Heart left ventricle (tissue), 16 donors: ENCODE results near the gene APOD. TPM values are rescaled to one million over a fixed set of nuclear protein-coding genes. Genes with fewer than 3 reads are reported as not detected.

Source experiments
- ATAC-seq, 4 donors: fragments of 200-7000 bp; cut with Tn5 transposase; one replicate each; pipeline ENCODE4 v1.9.1; 2020 to 2022; ENCODE audit warnings: moderate library complexity in 4 of 4, mild to moderate bottlenecking in 3 of 4, moderate number of reproducible peaks in 1 of 4
- DNase-seq, 5 donors: peaks; one replicate each; pipeline ENCODE4 v3.0.0-alpha.2; 2020
- H3K27ac ChIP-seq, 12 donors: fragments of 200-600 bp; sonication (generic) in 4 of 12; one replicate each; pipeline versions ENCODE4 v1.5.0 to v1.8.0; 2016 to 2022; ENCODE audit warnings: mild to moderate bottlenecking in 2 of 12
- H3K27me3 ChIP-seq, 9 donors: fragments of 200-600 bp; sonication (generic) in 2 of 9; one replicate each; pipeline versions ENCODE4 v1.5.1 to v1.8.0; 2016 to 2022; ENCODE audit warnings: mild to moderate bottlenecking in 3 of 9
- H3K36me3 ChIP-seq, 9 donors: fragments of 200-600 bp; sonication (generic) in 2 of 9; one replicate each; pipeline versions ENCODE4 v1.5.0 to v1.8.0; 2018 to 2022; ENCODE audit warnings: mild to moderate bottlenecking in 2 of 9
- H3K4me1 ChIP-seq, 12 donors: fragments of 200-600 bp; sonication (generic) in 4 of 12; one replicate each; pipeline versions ENCODE4 v1.5.0 to v1.8.0; 2016 to 2022; ENCODE audit warnings: mild to moderate bottlenecking in 3 of 12
- H3K4me3 ChIP-seq, 12 donors: fragments of 200-600 bp; sonication (generic) in 4 of 12; one replicate each; pipeline versions ENCODE4 v1.5.0 to v1.8.0; 2017 to 2022; ENCODE audit warnings: mild to moderate bottlenecking in 9 of 12, moderate library complexity in 4 of 12
- H3K9me3 ChIP-seq, 12 donors: fragments of 200-600 bp; sonication (generic) in 4 of 12; one replicate each; pipeline versions ENCODE4 v1.5.0 to v1.8.0; 2016 to 2022; ENCODE audit warnings: mild to moderate bottlenecking in 1 of 12
- CTCF ChIP-seq, 12 donors: fragments of 200-600 bp; sonication (generic) in 4 of 12; IDR thresholded peaks; one replicate each; pipeline versions ENCODE4 v1.5.0 to v1.8.0; 2018 to 2022; ENCODE audit warnings: antibody characterized with exemption in 12 of 12, mild to moderate bottlenecking in 5 of 12
- POLR2A ChIP-seq, 2 donors: fragments of 450-650 bp; IDR thresholded peaks; one replicate each; pipeline ENCODE4 v1.6.1; 2017; ENCODE audit warnings: antibody characterized with exemption in 2 of 2, mild to moderate bottlenecking in 2 of 2, moderate library complexity in 2 of 2
- WGBS, 4 donors: extraction: QIAGEN DNeasy Blood & Tissue Kit in 2 of 4; methylation state at CpG; one replicate each; pipeline versions ENCODE4 v1.1.5 to v1.1.7; 2013 to 2018; 5-methylcytosine and 5-hydroxymethylcytosine counted together
- intact Hi-C, 10 donors: fragments of 100-400 bp; cut with DNase I; formaldehyde crosslinking; loops; one replicate each; pipeline versions ENCODE4 v1.11.1 to v1.14.2; 2022
- polyA plus RNA-seq, 2 donors: library from polyadenylated mRNA; stranded (reverse); fragments of 200-250 nt; gene quantifications; one replicate each; pipeline ENCODE4 v1.2.3, GENCODE V29; 2013
- total RNA-seq, 9 donors: library from RNA; depleted of rRNA in 2 of 9; stranded (reverse); fragments of >200 nt in 2 of 9; fragmentation: NEBNext Ultra II Directional in 3 of 9; extraction: Animal tissue kit (Norgen Biotek cat#: 25700) in 3 of 9; gene quantifications; one replicate each; pipeline versions ENCODE4 v1.1.0 to v1.2.4, GENCODE V29; 2016 to 2023
- donor health status: ischemic (EF 13 %, LVEDD 7.1; RV severe dilation, severe dysfunction).
- donor health status: healthy with polysubstance abuse.
- donor health status: DM: no; HTN: yes; CAD: no.
- donor health status: DM: no; HTN: no; CAD: no.
- donor health status: ischemic (EF 25% LVEDD 6.9; RV normal size, moderate dysfunction).
- donor health status: ischemic (EF 25% LVEDD 5.7; RV mildly dilated, moderate dysfunction).
- donor health status: healthy.
- donor health status: DM: yes; HTN: yes; CAD: no.
- donor health status: ischemic (EF 35%, LVEDD 5.7; RV mildly dilated, moderate dysfunction).
- donor health status: nonischemic (EF 11% LVEDD 7.7; RV severe dilation, severe dysfunction).
- donor health status: DM: yes; HTN: yes; CAD: no.
- donor health status: PGD.
- donor health status: ischemic (EF 29% LVEDD 5.4; RV normal size, mild dysfunction).
- donor health status: nonischemic (EF 23%, LVEDD 6.1; RV moderate dilation, normal function).

Gene APOD
- total and polyA plus RNA-seq, 11 donors, result 101 to 1,096 (median 214) TPM

- DNase-seq, result no peak
- intact Hi-C loops, result no loop called here
- WGBS, 4 donors, result 70 to 80% (median 75%) methylated on average over 7 of the region's 7 CpGs
- peaks cover 0 to 11% (median 0%) of the 10 kb centered on the region in 9 donors for H3K36me3 ChIP-seq
- no peaks in the 10 kb centered on the region for H3K9me3 ChIP-seq
- peaks cover 0 to 8% (median under 1%) of the 10 kb centered on the region in 12 donors for H3K4me1 ChIP-seq
- peaks cover 0 to 5% (median 0%) of the 10 kb centered on the region in 9 donors for H3K27me3 ChIP-seq
- no peak overlapping the region for H3K27ac ChIP-seq
- ATAC-seq, result no peak
- TF ChIP-seq CTCF (IDR thresholded peaks at IDR 0.05) (no peak), POLR2A (IDR thresholded peaks at IDR 0.05) (no peak)
- no peak overlapping the region for H3K4me3 ChIP-seq
Observed at GRCh38 chr3:195565716-195566115, 18.0 kb downstream of the APOD start.

- TF ChIP-seq CTCF (IDR thresholded peaks at IDR 0.05), result no peak
- 81 to 92% (median 88%) methylated on average over 4 of the region's 4 CpGs for WGBS, 4 donors
- no peak for DNase-seq
- Histone ChIP-seq H3K4me3 (no peak overlapping the region), H3K9me3 (no peaks in the 10 kb centered on the region), H3K27me3 (peaks cover 0 to 5% (median 0%) of the 10 kb centered on the region in 9 donors), H3K4me1 (peaks cover 0 to 9% (median 0%) of the 10 kb centered on the region in 12 donors), H3K36me3 (peaks cover 0 to 2% (median 0%) of the 10 kb centered on the region in 9 donors), H3K27ac (no peak overlapping the region)
- no peak for ATAC-seq
- intact Hi-C loops, result no loop called here
Observed at GRCh38 chr3:195563317-195563716, 20.4 kb downstream of the APOD start.

GRCh38 chr3:195559723-195560409 lies 23.9 kb downstream of the APOD start:
- Histone ChIP-seq H3K4me3 (no peak overlapping the region), H3K9me3 (no peaks in the 10 kb centered on the region), H3K27ac (no peak overlapping the region), H3K4me1 (peaks cover 0 to 10% (median 0%) of the 10 kb centered on the region in 12 donors), H3K27me3 (no peaks in the 10 kb centered on the region), H3K36me3 (no peaks in the 10 kb centered on the region)
- intact Hi-C loops, result no loop called here
- ATAC-seq, result peak in 1 of 4 donors; percentile 34
- TF ChIP-seq POLR2A (IDR thresholded peaks at IDR 0.05), result no peak
- 82 to 95% (median 89%) methylated on average over 4 of the region's 4 CpGs for WGBS, 4 donors
- DNase-seq, result no peak

GRCh38 chr3:195558602-195559001 lies 25.1 kb downstream of the APOD start:
- Histone ChIP-seq H3K4me3 (no peak overlapping the region), H3K27me3 (no peaks in the 10 kb centered on the region), H3K4me1 (peaks cover 0 to 10% (median 0%) of the 10 kb centered on the region in 12 donors), H3K36me3 (no peaks in the 10 kb centered on the region), H3K27ac (no peak overlapping the region), H3K9me3 (no peaks in the 10 kb centered on the region)
- TF ChIP-seq CTCF (IDR thresholded peaks at IDR 0.05) (peak in 10 of 12 donors; percentile 14 to 64 (median 48)), POLR2A (IDR thresholded peaks at IDR 0.05) (no peak)
- ATAC-seq (peak; percentile 34 to 65 (median 60)), DNase-seq (no peak)
- intact Hi-C loops, result no loop called here
- 37 to 50% (median 43%) methylated on average over 3 of the region's 3 CpGs for WGBS, 4 donors
